HG03469 (cell line): ENCODE measurements around the gene PLCH1.

Source experiments
- ATAC-seq: cut with Tn5 transposase; IDR thresholded peaks from one replicate; pipeline ENCODE4 v1.9.1; 2021; ENCODE audit warnings: mild to moderate bottlenecking, moderate library complexity, moderate number of reproducible peaks; ENCODE audit not compliant: unreplicated experiment

Gene PLCH1

GRCh38 chr3:155391104-155391503 lies 353.8 kb downstream of the PLCH1 start:
- no peak for ATAC-seq

GRCh38 chr3:155390351-155390750 lies 354.5 kb downstream of the PLCH1 start:
- no peak for ATAC-seq

DNA sequence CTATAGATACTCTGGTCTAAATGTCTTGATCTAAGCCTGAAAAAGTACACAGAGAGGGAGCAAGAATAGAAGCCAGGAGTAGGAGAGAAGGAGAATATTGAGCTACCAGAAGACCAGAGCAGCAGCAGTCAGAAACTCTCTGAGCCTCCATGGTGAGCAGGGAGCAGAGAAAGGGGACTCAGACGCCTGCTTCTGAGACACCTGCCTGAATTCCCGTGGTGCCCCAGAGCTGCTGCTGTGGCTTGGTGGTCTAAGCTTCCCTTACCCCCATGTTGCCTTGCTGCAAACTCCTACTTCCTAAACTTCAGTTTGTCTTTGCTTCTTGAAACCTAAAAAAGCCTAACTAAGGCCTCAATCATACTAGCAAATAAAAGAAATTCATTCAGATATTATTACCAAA lies 356.5 kb downstream of the PLCH1 start:
- ATAC-seq = no peak

DNA sequence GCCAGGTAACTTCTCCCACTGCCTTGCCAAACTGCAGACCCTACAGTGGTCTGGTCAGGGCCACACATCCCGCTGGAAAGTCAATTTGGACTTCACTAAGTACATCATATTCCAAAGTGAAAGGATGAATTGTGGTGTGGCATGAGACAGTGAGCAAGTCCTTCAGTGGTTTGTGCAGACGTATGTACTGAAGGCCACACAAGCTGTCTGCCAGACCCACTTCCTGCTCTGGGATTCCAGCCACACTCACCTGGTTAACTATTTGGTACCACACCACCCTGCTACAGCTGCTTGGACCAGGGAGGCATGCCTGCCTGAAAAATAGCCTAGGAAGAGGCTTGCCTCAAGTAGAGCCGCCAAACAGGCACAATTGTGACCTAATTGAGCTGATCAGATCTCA lies 357.3 kb downstream of the PLCH1 start:
- no peak for ATAC-seq

DNA sequence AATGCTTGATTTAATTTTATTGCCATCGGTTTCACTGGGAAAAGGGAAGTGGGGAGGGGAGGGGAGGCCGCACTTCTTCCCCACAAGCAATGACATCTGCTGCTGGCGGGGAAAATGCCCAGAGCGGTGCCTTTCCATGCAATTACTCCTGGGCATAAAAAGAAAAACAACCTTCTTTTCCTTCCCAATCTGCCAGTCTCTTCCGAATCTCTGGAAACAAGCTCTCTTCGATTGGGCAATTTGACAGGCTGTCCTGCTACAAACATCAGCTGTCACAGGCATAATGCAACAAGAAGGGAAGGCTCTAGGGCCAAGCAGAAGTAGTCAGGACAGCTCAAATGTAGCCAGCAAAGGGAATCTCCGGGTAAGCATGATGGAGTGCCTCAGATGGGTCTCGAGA lies 358.0 kb downstream of the PLCH1 start:
- no peak for ATAC-seq

- no peak for ATAC-seq
Measured at GRCh38 chr3:155385896-155386625, 358.8 kb downstream of the PLCH1 start.

DNA sequence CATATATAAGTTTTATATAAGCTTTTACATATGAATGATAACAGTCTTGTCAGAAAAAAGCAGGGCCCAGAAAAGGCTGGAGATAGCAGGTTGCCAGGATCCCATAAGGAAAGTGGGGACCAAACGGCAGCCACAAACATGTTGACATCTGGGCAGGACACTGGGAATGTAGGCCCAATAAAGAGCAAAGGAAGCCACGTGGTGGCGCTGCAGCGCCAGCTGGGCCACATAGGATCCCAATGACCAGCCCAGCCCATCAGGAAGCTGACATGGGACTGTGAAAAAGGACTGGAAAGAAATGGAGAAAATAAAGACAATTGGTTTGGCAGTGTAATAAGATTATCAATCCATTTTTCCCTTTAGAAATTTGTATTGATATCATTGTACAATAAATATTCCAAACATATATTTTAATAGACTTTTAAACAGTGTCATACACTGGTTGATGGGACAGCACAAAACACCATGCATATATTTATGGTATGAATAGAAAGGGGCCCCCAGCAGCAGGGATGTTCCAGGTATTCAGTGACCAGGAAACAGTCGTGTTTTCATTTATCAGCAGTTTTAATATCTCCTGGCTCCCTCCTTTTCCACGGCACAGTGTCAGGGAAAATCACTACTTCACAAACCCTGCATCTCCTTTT lies 362.4 kb downstream of the PLCH1 start:
- no peak for ATAC-seq

DNA sequence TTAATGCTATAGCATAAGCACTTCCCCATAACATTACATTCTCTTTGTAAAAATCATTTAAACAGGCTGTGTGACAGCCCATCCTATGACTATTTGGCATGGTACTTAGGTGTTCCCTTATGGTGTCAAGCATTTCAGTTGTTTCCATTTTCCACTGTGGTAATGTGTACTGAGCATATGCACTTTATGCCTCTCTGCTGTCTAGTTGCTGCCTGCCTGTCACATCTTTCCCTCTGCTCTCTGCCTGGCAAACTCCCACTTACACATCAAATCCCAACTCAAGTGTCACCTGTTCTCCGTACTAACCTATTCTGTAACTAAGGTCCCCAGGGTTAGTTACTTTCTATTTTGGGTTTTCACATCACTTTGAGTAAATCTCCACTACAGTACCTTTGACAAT lies 367.0 kb downstream of the PLCH1 start:
- ATAC-seq = no peak

DNA sequence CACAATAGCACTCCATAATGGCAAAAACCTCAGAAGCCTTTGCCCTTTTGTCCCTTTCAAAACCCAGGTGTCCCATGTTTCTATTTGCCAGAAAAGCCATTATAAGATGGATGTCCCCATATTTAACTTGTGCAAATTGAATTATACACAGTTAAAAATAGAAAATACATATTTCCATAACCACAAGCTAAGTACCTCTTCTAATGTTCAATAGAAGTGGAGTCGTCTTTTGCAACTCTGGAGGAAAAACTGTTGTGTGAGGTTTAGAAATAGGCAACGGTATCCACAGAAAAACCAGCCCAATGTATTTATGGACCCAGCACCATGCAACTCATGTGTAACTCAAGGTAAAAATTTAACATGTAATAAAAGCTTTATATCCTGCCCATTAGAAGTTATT lies 367.8 kb downstream of the PLCH1 start:
- no peak for ATAC-seq

DNA sequence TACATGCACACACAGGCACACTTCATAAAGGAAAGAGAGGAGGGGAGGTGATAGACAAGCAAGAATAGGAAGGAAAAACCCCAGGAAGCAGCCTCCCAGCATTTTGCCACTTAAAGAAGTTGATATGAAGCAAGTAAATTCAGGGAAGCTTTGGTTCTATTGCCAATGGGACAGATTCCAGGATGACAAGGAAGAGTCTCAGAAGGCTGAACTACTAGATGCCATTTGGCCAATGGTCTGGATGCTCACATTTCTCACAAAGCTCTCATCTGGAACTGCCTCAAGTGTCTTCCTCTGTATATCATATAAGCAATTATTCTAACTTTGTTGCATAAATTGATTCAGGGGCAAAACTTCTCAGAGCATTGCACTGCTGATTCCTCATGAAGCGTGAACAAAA lies 372.6 kb downstream of the PLCH1 start:
- ATAC-seq = no peak

- ATAC-seq = no peak
Measured at GRCh38 chr3:155370764-155371503, 373.9 kb downstream of the PLCH1 start.

GRCh38 chr3:155370198-155370597 lies 374.7 kb downstream of the PLCH1 start:
- no peak for ATAC-seq

DNA sequence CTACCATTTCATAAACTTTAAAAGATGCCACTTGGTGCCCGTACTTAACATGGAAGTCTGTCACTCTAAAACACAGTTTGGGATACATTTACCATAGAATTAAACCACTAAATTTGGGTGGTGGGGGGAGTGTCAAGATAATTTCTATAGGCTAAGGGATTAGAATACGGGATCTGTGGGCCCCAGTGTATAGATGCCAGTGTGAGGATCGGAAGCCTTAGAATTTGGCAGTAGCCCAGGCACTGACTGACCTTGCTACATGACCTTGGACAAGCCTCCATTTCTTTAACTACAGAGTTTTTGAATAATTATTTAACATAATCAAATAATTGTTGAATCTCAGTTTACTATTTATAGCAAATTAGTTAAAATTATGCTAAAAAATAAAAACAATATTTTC lies 375.1 kb downstream of the PLCH1 start:
- ATAC-seq = no peak

DNA sequence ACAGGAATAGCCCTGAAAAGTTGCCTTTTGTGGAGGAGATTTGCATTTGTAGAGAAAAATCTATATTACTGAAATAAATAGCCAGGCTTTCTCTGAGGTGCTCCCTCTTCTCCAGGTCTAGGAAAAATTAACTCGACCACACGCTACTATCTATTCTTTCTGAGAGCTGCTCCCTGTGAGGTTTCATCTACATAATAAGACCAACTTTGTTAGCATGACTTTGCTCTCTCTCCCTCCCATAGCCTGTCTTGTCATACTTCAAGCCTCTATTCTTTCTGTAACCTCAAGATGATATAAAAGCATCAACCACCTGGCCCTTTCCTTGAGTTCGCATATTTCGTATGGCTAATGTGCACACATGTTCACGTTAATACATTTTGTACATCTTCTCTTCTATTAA lies 375.6 kb downstream of the PLCH1 start:
- no peak for ATAC-seq

- no peak for ATAC-seq
Measured at GRCh38 chr3:155368786-155369185, 376.1 kb downstream of the PLCH1 start.

GRCh38 chr3:155367506-155367905 lies 377.4 kb downstream of the PLCH1 start:
- no peak for ATAC-seq

- no peak for ATAC-seq
Measured at GRCh38 chr3:155365178-155365783, 379.6 kb downstream of the PLCH1 start.

DNA sequence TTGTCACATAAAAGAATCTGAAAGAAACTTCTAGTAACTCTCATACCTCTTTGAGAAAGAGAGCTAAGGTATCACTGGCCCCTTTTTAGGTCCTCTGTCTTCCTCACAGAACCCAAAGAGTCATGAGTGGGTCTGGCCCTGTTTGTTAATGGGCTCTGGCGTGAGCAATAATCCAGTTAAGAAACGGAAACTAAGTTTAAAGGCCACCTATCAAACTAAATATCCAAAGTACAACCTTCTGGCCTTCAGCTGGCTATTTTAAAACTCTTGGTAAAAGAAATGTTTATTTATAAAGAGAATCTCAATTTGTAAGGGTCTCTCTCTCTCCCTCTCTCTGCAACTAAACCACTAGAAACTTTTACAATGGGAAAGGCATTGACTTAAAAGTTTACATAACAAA lies 380.4 kb downstream of the PLCH1 start:
- ATAC-seq = no peak

DNA sequence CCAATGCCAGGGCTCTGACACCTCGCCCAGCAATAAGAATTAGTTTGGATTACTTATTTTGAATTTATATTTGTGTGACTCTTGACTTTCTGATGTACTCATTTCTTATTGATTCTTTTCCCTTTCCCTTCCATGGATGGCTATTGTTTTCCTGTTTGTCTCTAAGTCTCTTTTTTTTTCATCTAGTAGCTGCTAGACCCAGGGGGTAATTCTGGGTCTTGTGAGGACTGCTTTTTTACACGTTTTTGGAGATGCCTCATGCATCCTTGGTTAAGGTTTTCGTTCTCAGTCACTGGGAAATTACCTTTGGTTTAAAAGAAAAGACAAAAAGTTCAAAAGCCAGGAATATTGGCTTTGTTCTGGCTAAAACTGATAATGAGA lies 381.2 kb downstream of the PLCH1 start:
- ATAC-seq = no peak

GRCh38 chr3:155362808-155363689 lies 381.8 kb downstream of the PLCH1 start:
- ATAC-seq = no peak

- no peak for ATAC-seq
Measured at GRCh38 chr3:155360281-155360680, 384.6 kb downstream of the PLCH1 start.
